A673 (cell line): Measurements from ENCODE around the gene THOC6. TPM values are rescaled to one million over a fixed set of nuclear protein-coding genes. Genes with fewer than 3 reads are reported as not detected.

Source experiments
- BruUV-seq: library from RNA; stranded (reverse); fragments of 400-500 nt; replicated peaks from 2 replicates; lab custom pipeline; 2021; lab: Mats Ljungman, UMichigan
- CTCF ChIA-PET: fragments of 300-600 bp; sonication (Branson Sonifier 250); formaldehyde crosslinking; loops from one replicate; lab custom pipeline; 2022; ENCODE audit warnings: antibody characterized with exemption; lab: Charles Lee
- POLR2A ChIA-PET: fragments of 300-600 bp; sonication (Branson Sonifier 250); formaldehyde crosslinking; loops from one replicate; lab custom pipeline; 2022; ENCODE audit warnings: antibody characterized with exemption; ENCODE audit not compliant: low non-redundant PET; lab: Charles Lee
- DNase-seq: peaks from one replicate; pipeline ENCODE4 v3.0.0-alpha.2; 2015; ENCODE audit warnings: low spot score
- H3K27ac ChIP-seq: fragments of 200-600 bp; sonication (generic); 2 replicates; pipeline ENCODE4 v1.5.1; 2016; ENCODE audit warnings: mixed run types, low read depth, mild to moderate bottlenecking, mixed read lengths, antibody characterized with exemption, low read length; ENCODE audit not compliant: poor library complexity, severe bottlenecking
- H3K27me3 ChIP-seq: fragments of 200-600 bp; sonication (generic); replicated peaks from 2 replicates; pipeline ENCODE4 v1.6.1; 2017; ENCODE audit warnings: mixed run types, low read depth, mild to moderate bottlenecking, mixed read lengths, antibody characterized with exemption, low read length; ENCODE audit not compliant: insufficient read depth, poor library complexity
- H3K36me3 ChIP-seq: fragments of 200-600 bp; sonication (generic); 2 replicates; pipeline ENCODE4 v1.6.1; 2016; ENCODE audit warnings: mixed run types, mild to moderate bottlenecking, mixed read lengths, antibody characterized with exemption, low read length; ENCODE audit not compliant: insufficient read depth, poor library complexity, severe bottlenecking
- H3K4me1 ChIP-seq: fragments of 200-600 bp; sonication (generic); 2 replicates; pipeline ENCODE4 v1.6.1; 2017; ENCODE audit warnings: mixed run types, mild to moderate bottlenecking, mixed read lengths, antibody characterized with exemption, low read length; ENCODE audit not compliant: insufficient read depth, poor library complexity, severe bottlenecking
- H3K4me3 ChIP-seq: fragments of 200-600 bp; sonication (generic); 2 replicates; pipeline ENCODE4 v1.5.1; 2016; ENCODE audit warnings: low read depth, mixed run types, mild to moderate bottlenecking, mixed read lengths, low read length; ENCODE audit not compliant: poor library complexity, severe bottlenecking
- H3K9me3 ChIP-seq: fragments of 200-600 bp; sonication (generic); 2 replicates; pipeline ENCODE4 v1.6.1; 2016; ENCODE audit warnings: mixed run types, low read depth, mild to moderate bottlenecking, mixed read lengths, antibody characterized with exemption, low read length; ENCODE audit not compliant: poor library complexity, severe bottlenecking
- EZH2 ChIP-seq: fragments of 200-600 bp; sonication (generic); IDR thresholded peaks from 2 replicates; pipeline ENCODE4 v1.6.1; 2017; ENCODE audit warnings: borderline replicate concordance, low read depth, mild to moderate bottlenecking, mixed read lengths, antibody characterized with exemption, low read length; ENCODE audit not compliant: poor library complexity, severe bottlenecking
- intact Hi-C: fragments of 100-400 bp; cut with micrococcal nuclease; formaldehyde crosslinking; loops from one replicate; pipeline ENCODE4 v1.10.0; 2022; ENCODE audit not compliant: unreplicated experiment
- total RNA-seq: library from RNA; stranded (reverse); gene quantifications from 2 replicates; pipeline ENCODE4 v1.2.3, GENCODE V29; 2021
- TF ChIP-seq, protein P1 (sequence below): fragments of 300-800, 200-600 bp; sonication (generic); conservative IDR thresholded peaks from 2 replicates; pipeline ENCODE4 v1.5.1; 2017; ENCODE audit warnings: low read depth, mild to moderate bottlenecking, antibody characterized with exemption, low read length, moderate library complexity, mixed read lengths

The THOC6 gene
- total RNA-seq, 1 experiment from 2014 or later: 59.3 TPM

DNA sequence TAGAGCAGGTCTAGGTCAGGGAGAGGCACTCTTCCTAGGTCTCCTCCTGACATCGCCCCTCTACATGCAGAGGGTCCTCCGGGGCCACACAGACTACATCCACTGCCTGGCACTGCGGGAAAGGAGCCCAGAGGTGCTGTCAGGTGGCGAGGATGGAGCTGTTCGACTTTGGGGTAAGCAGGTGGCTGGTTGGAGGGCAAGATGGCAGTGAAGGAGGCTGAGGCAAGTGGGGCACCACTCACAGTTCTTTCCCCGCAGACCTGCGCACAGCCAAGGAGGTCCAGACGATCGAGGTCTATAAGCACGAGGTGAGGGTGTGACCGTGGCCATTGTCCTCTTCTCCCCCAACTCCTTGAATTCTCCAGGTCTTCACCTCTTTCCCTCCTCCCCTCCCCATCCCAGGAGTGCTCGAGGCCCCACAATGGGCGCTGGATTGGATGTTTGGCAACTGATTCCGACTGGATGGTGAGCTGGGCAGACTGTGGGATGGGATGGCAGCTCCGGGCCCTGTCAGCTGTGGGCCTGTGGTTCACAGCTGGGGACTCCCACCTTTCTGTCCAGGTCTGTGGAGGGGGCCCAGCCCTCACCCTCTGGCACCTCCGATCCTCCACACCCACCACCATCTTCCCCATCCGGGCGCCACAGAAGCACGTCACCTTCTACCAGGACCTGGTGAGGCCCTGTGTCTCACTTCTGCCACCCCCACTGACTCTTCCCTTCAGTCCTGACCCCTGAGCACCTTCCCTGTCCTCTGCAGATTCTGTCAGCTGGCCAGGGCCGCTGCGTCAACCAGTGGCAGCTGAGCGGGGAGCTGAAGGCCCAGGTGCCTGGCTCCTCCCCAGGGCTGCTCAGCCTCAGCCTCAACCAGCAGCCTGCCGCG lies 3.0 kb downstream of the THOC6 start:
- Histone ChIP-seq H3K4me3 (no peak overlapping the region), H3K9me3 (no peaks in the 10 kb centered on the region), H3K27ac (no peak overlapping the region), H3K36me3 (peaks cover 3% of the 10 kb centered on the region), H3K27me3 (peaks cover 20% of the 10 kb centered on the region), H3K4me1 (peaks cover 29% of the 10 kb centered on the region)
- ChIA-PET POLR2A (no interaction called here), CTCF (interaction anchor here (0.6 to 0.9 kb wide), 2 partner anchors 21 to 33 kb away, joined by 3 to 6 read pairs; no protein-coding TSS in a partner anchor)
- no peak for DNase-seq
- TF ChIP-seq EZH2: no peak
- intact Hi-C loops: no loop called here
- no TSS peak for BruUV-seq

DNA sequence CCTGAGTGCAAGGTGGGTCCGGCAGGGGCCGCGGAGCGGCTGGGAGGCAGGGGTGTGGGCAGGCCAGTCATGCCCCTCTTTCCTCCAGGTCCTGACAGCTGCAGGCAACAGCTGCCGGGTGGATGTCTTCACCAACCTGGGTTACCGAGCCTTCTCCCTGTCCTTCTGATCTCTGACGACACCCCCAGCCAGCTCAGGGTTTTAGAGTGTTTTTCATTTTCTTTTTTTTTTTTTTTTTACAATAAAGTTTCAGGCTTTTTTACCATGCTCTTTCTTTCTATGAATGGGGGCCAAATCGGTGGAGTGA lies 3.6 kb downstream of the THOC6 start:
- POLR2A ChIA-PET: no interaction called here

DNA sequence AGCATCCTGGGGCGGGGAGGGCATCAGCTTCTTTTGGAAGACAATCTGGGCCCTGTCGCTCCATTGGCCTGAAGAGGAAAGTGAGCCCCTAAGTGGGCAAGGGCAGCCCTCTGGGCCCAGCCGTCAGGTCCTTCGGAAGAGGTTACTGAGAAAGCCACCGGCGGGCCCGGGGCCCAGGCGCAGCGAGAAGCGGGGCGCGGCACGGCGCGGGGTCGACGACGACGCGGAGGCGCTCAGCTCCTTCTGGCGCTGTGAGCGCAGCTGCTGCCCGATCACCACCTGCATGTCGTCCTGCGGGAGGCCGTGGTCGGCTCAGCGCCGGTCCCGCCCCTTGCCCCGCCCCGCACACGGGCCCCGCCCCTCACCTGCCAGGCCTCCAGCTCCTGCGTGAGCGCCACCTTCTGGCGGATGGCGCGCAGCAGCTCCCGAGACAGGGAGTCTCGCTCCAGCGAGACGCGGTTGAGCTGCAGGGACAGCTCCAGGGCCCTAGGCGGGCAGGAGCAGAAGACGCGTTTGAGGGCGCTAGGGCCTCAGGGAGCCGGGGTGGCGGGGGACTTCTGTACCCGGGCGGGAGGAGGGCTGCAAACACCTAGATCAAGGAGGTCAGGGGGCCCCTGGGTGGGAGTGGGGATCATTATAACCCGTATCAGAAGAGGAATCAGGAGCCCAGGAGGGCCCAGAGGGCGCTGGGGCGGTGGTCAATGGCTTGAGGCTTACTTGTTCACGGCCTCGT lies 4.3 kb downstream of the THOC6 start:
- peaks cover 3% of the 10 kb centered on the region for H3K36me3 ChIP-seq
- intact Hi-C loops: loop anchor here (1.0 kb wide), 1 partner anchor 24 kb away; no protein-coding TSS in a partner anchor
- H3K27ac ChIP-seq: no peak overlapping the region
- no TSS peak for BruUV-seq
- no peak for TF ChIP-seq EZH2
- TF ChIP-seq, protein P1, sequence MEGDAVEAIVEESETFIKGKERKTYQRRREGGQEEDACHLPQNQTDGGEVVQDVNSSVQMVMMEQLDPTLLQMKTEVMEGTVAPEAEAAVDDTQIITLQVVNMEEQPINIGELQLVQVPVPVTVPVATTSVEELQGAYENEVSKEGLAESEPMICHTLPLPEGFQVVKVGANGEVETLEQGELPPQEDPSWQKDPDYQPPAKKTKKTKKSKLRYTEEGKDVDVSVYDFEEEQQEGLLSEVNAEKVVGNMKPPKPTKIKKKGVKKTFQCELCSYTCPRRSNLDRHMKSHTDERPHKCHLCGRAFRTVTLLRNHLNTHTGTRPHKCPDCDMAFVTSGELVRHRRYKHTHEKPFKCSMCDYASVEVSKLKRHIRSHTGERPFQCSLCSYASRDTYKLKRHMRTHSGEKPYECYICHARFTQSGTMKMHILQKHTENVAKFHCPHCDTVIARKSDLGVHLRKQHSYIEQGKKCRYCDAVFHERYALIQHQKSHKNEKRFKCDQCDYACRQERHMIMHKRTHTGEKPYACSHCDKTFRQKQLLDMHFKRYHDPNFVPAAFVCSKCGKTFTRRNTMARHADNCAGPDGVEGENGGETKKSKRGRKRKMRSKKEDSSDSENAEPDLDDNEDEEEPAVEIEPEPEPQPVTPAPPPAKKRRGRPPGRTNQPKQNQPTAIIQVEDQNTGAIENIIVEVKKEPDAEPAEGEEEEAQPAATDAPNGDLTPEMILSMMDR: peak; percentile 93
- peak; percentile 90 for DNase-seq
- ChIA-PET POLR2A (no interaction called here), CTCF (interaction anchor here (0.6 to 1.5 kb wide), 7 partner anchors 8 to 343 kb away, joined by 3 to 15 read pairs (median 6); partner anchors contain the start of gene TNFRSF12A)
- no peaks in the 10 kb centered on the region for H3K9me3 ChIP-seq
- no peak overlapping the region for H3K4me3 ChIP-seq
- H3K4me1 ChIP-seq: peaks cover 17% of the 10 kb centered on the region
- H3K27me3 ChIP-seq: peaks cover 32% of the 10 kb centered on the region

More for the DNA sequence above, 3.6 kb downstream of the THOC6 start:
- intact Hi-C loops: no loop called here
- H3K9me3 ChIP-seq: no peaks in the 10 kb centered on the region
- BruUV-seq: no TSS peak
- no peak overlapping the region for H3K4me3 ChIP-seq
- H3K4me1 ChIP-seq: peaks cover 23% of the 10 kb centered on the region
- H3K27me3 ChIP-seq: peaks cover 24% of the 10 kb centered on the region
- peaks cover 3% of the 10 kb centered on the region for H3K36me3 ChIP-seq
- DNase-seq: no peak
- CTCF ChIA-PET: interaction anchor here (0.6 to 1.5 kb wide), 3 partner anchors 22 to 102 kb away, joined by 6 to 15 read pairs (median 11); no protein-coding TSS in a partner anchor
- no peak for TF ChIP-seq EZH2
- TF ChIP-seq, protein P1: no peak
- H3K27ac ChIP-seq: no peak overlapping the region
